ENCODE measurements around the gene RELL2. TPM values are rescaled to one million over a fixed set of nuclear protein-coding genes. Genes with fewer than 3 reads are reported as not detected.

The RELL2 gene
- total RNA-seq, 1 experiment from 2014 or later = 13.3 TPM

GRCh38 chr5:141598391-141599345, 38.1 kb upstream of the RELL2 start:
- POLR2A ChIA-PET = no interaction called here
- no peaks in the 10 kb centered on the region for H3K36me3 ChIP-seq (ENCODE audit: control insufficient read depth, insufficient read depth, low read length)
- no TSS peak for BruUV-seq (replicated peaks)
- CTCF ChIA-PET = no interaction called here
- DNase-seq (ENCODE audit: low read depth, low spot score) (no peak), ATAC-seq (no peak)
- H3K9me3 ChIP-seq (ENCODE audit: control insufficient read depth, insufficient read depth, low read depth, low read length) = no peaks in the 10 kb centered on the region
- intact Hi-C loops (cut with micrococcal nuclease; ENCODE audit: unreplicated experiment) (no loop called here), in situ Hi-C loops (cut with HindIII; ENCODE audit: low pct_unique_long_range_greater_than_20kb, low sequenced_read_pairs) (no loop called here)
- no peak overlapping the region for H3K4me3 ChIP-seq (ENCODE audit: low read depth in 2 of 2, low read length in 2 of 2)
- H3K27ac ChIP-seq (ENCODE audit: low read length) = no peak overlapping the region; the same call in 1 of the 2 replicates
- TF ChIP-seq POLR2AphosphoS5 (IDR thresholded peaks at IDR 0.05; ENCODE audit: low read depth, low read length) (no peak), REST (IDR thresholded peaks at IDR 0.05; ENCODE audit: insufficient read depth in 1 of 2, low read depth in 2 of 2, low read length in 1 of 2) (no peak), SIN3A (IDR thresholded peaks at IDR 0.05; ENCODE audit: borderline replicate concordance, insufficient read depth, low read depth, low read length) (no peak), CTCF (IDR thresholded peaks at IDR 0.05) (no peak), TCF7L2 (IDR thresholded peaks at IDR 0.05; ENCODE audit: low read depth, low read length) (no peak)
- peaks cover 10% of the 10 kb centered on the region; the same call in 1 of the 2 replicates for H3K4me1 ChIP-seq (ENCODE audit: control insufficient read depth, insufficient read depth, low read length)
- no peaks in the 10 kb centered on the region for H3K27me3 ChIP-seq (ENCODE audit: control insufficient read depth, insufficient read depth, low read length)

GRCh38 chr5:141602606-141603005, 34.2 kb upstream of the RELL2 start:
- ChIA-PET CTCF (no interaction called here), POLR2A (interaction anchor here (0.6 kb wide), 1 partner anchor 40 kb away, joined by 4 read pairs; no protein-coding TSS in a partner anchor)
- peaks cover 23% of the 10 kb centered on the region for H3K4me1 ChIP-seq (ENCODE audit: control insufficient read depth, insufficient read depth, low read length)
- no peak overlapping the region for H3K4me3 ChIP-seq (ENCODE audit: low read depth in 2 of 2, low read length in 2 of 2)
- H3K36me3 ChIP-seq (ENCODE audit: control insufficient read depth, insufficient read depth, low read length) = no peaks in the 10 kb centered on the region
- TF ChIP-seq TCF7L2 (IDR thresholded peaks at IDR 0.05; ENCODE audit: low read depth, low read length) (no peak), SIN3A (IDR thresholded peaks at IDR 0.05; ENCODE audit: borderline replicate concordance, insufficient read depth, low read depth, low read length) (no peak), POLR2AphosphoS5 (IDR thresholded peaks at IDR 0.05; ENCODE audit: low read depth, low read length) (no peak), REST (IDR thresholded peaks at IDR 0.05; ENCODE audit: insufficient read depth in 1 of 2, low read depth in 2 of 2, low read length in 1 of 2) (no peak), CTCF (IDR thresholded peaks at IDR 0.05) (no peak)
- intact Hi-C loops (cut with micrococcal nuclease; ENCODE audit: unreplicated experiment) = no loop called here
- no peaks in the 10 kb centered on the region for H3K27me3 ChIP-seq (ENCODE audit: control insufficient read depth, insufficient read depth, low read length)
- in situ Hi-C loops (cut with HindIII; ENCODE audit: low pct_unique_long_range_greater_than_20kb, low sequenced_read_pairs) = no loop called here
- H3K27ac ChIP-seq (ENCODE audit: low read length) = no peak overlapping the region
- no TSS peak for BruUV-seq (replicated peaks)
- no peak for ATAC-seq
- no peak for DNase-seq (ENCODE audit: low read depth, low spot score)
- no peaks in the 10 kb centered on the region for H3K9me3 ChIP-seq (ENCODE audit: control insufficient read depth, insufficient read depth, low read depth, low read length)
